HepG2 (cell line): ENCODE measurements around the gene TREX2. TPM values are rescaled to one million over a fixed set of nuclear protein-coding genes. Genes with fewer than 3 reads are reported as not detected.

Experiments used
- ATAC-seq: fragments of 200-7000 bp; cut with Tn5 transposase; 3 replicates; pipeline ENCODE4 v1.9.1; 2020; ENCODE audit warnings: mild to moderate bottlenecking, moderate library complexity
- BruUV-seq: library from RNA; stranded (reverse); fragments of 400-500 nt; replicated peaks from 2 replicates; lab custom pipeline; 2021; lab: Mats Ljungman, UMichigan
- CTCF ChIA-PET: fragments of 300-600 bp; formaldehyde crosslinking; extraction: SDS; loops from one replicate; lab custom pipeline; 2021; ENCODE audit warnings: low total read pairs, inconsistent platforms, low intra/inter-chr PET ratio; lab: Yijun Ruan, JAX
- POLR2A ChIA-PET: fragments of 350-600 bp; sonication (Branson Sonifier 250); formaldehyde crosslinking; loops from one replicate; lab custom pipeline; 2020; ENCODE audit warnings: antibody characterized with exemption, inconsistent platforms; lab: Yijun Ruan, JAX
- DNase-seq: peaks from one replicate; pipeline ENCODE4 v3.0.0-alpha.2; 2015; ENCODE audit warnings: low spot score
- FAIRE-seq: peaks from 3 replicates; lab custom pipeline; 2011; peaks lifted over from hg19 to GRCh38; lab: Jason Lieb, UNC
- H2AFZ ChIP-seq: one replicate; pipeline ENCODE4 v1.6.1; 2011; ENCODE audit warnings: low read length, inconsistent platforms
- H3K27ac ChIP-seq: fragments of 300-600 bp; 3 replicates; pipeline ENCODE4 v1.8.0; 2011; ENCODE audit warnings: mixed run types, mild to moderate bottlenecking, mixed read lengths, low read length, inconsistent platforms; ENCODE audit not compliant: insufficient read depth; ENCODE audit errors: extremely low read length
- H3K27me3 ChIP-seq, 2 experiments: fragments of 200-600 bp in 1 of 2; 2 replicates in 1 of 2; 3 replicates in 1 of 2; pipeline versions ENCODE4 v1.6.0 to v1.8.0; 2011; ENCODE audit warnings: low read length in 2 of 2, mild to moderate bottlenecking in 2 of 2, moderate library complexity in 2 of 2, inconsistent platforms in 1 of 2; ENCODE audit not compliant: insufficient read depth in 2 of 2, control insufficient read depth in 1 of 2
- H3K36me3 ChIP-seq, 2 experiments: fragments of 200-600 bp in 1 of 2; replicated peaks in 1 of 2; 2 replicates in 1 of 2; 3 replicates in 1 of 2; pipeline versions ENCODE4 v1.5.1 to v1.8.0; 2011; ENCODE audit warnings: low read length in 2 of 2, inconsistent platforms in 1 of 2; ENCODE audit not compliant: insufficient read depth in 2 of 2, control insufficient read depth in 1 of 2
- H3K4me1 ChIP-seq: 2 replicates; pipeline ENCODE4 v1.5.1; 2012; ENCODE audit warnings: low read length, inconsistent platforms; ENCODE audit not compliant: insufficient read depth
- H3K4me2 ChIP-seq: 2 replicates; pipeline ENCODE4 v1.6.0; 2011; ENCODE audit warnings: low read depth, low read length, inconsistent platforms
- H3K4me3 ChIP-seq, 3 experiments: fragments of 200-600 bp in 1 of 3; sonication (generic), shearing (Covaris generic) in 1 of 3; replicated peaks in 1 of 3; 2 replicates each; pipeline ENCODE4 v1.5.1; 2011 to 2016; ENCODE audit warnings: low read length in 3 of 3, inconsistent platforms in 2 of 3, low read depth in 2 of 3, mild to moderate bottlenecking in 2 of 3, control low read depth in 1 of 3, mixed read lengths in 1 of 3; ENCODE audit not compliant: insufficient read depth in 1 of 3
- H3K79me2 ChIP-seq: one replicate; pipeline ENCODE4 v1.6.1; 2011; ENCODE audit warnings: low read length, inconsistent platforms; ENCODE audit not compliant: insufficient read depth
- H3K9ac ChIP-seq: 2 replicates; pipeline ENCODE4 v1.6.0; 2011; ENCODE audit warnings: mild to moderate bottlenecking, low read depth, low read length, inconsistent platforms; ENCODE audit not compliant: insufficient read depth
- H3K9me3 ChIP-seq: 2 replicates; pipeline ENCODE4 v1.5.1; 2012; ENCODE audit warnings: mild to moderate bottlenecking, low read length
- H4K20me1 ChIP-seq: 2 replicates; pipeline ENCODE4 v1.6.0; 2011; ENCODE audit warnings: inconsistent platforms, mild to moderate bottlenecking, low read length, moderate library complexity; ENCODE audit not compliant: insufficient read depth
- AFF4 ChIP-seq: sonication (generic); formaldehyde crosslinking; IDR thresholded peaks from 2 replicates; pipeline ENCODE4 v1.4.0; 2020; ENCODE audit warnings: missing genetic modification reagents
- CEBPB ChIP-seq: IDR thresholded peaks from 2 replicates; pipeline ENCODE4 v1.6.1; 2011; ENCODE audit warnings: low read depth, low read length, improper control_type of control experiment, borderline replicate concordance
- DMAP1 ChIP-seq: IDR thresholded peaks from 2 replicates; pipeline ENCODE4 v1.6.1; 2016
- FOXP1 ChIP-seq, 2 experiments: fragments of 450-650 bp in 1 of 2; IDR thresholded peaks; 2 replicates each; pipeline ENCODE4 v1.6.1; 2017 to 2018; ENCODE audit warnings: antibody characterized with exemption in 1 of 2
- JDP2 ChIP-seq: sonication (generic); formaldehyde crosslinking; IDR thresholded peaks from 2 replicates; pipeline ENCODE4 v1.8.1; 2022; ENCODE audit warnings: missing genetic modification reagents, borderline replicate concordance
- KAT8 ChIP-seq: IDR thresholded peaks from 2 replicates; pipeline ENCODE4 v1.6.1; 2016; ENCODE audit warnings: missing genetic modification reagents, missing compliant biosample characterization
- LCORL ChIP-seq, 2 experiments: fragments of 450-650 bp in 1 of 2; sonication (generic) in 1 of 2; formaldehyde crosslinking in 1 of 2; IDR thresholded peaks; 2 replicates each; pipeline versions ENCODE4 v1.5.0 to v1.6.1; 2017 to 2020; ENCODE audit warnings: antibody characterized with exemption in 1 of 2, missing genetic modification reagents in 1 of 2
- POLR2AphosphoS2 ChIP-seq: IDR thresholded peaks from 2 replicates; pipeline ENCODE4 v1.6.1; 2011; ENCODE audit warnings: low read depth, low read length, improper control_type of control experiment
- ZC3H13 ChIP-seq: sonication (generic); formaldehyde crosslinking; IDR thresholded peaks from 2 replicates; pipeline ENCODE4 v1.8.1; 2023; ENCODE audit warnings: mild to moderate bottlenecking, missing genetic modification reagents, moderate library complexity
- ZNF576 ChIP-seq: sonication (generic); formaldehyde crosslinking; IDR thresholded peaks from 2 replicates; pipeline ENCODE4 v1.4.0; 2020; ENCODE audit warnings: mild to moderate bottlenecking, missing genetic modification reagents
- ZSCAN31 ChIP-seq: sonication (generic); formaldehyde crosslinking; IDR thresholded peaks from 2 replicates; pipeline ENCODE4 v1.5.0; 2020; ENCODE audit warnings: low read depth, mild to moderate bottlenecking, missing genetic modification reagents
- WGBS: methylation state at CpG from one replicate; pipeline ENCODE4 v1.1.6; 2017; ENCODE audit warnings: low lambda C conversion rate; 5-methylcytosine and 5-hydroxymethylcytosine counted together
- in situ Hi-C: cut with HindIII; loops from 2 replicates; pipeline ENCODE4 v1.10.0; 2017; ENCODE audit warnings: low pct_unique_long_range_greater_than_20kb; ENCODE audit not compliant: extremely low pct_ligation_motif_present
- intact Hi-C: fragments of 100-400 bp; cut with micrococcal nuclease; formaldehyde crosslinking; loops from one replicate; pipeline ENCODE4 v1.10.0; 2022; ENCODE audit not compliant: unreplicated experiment
- polyA plus RNA-seq, 8 experiments: library from polyadenylated mRNA; depleted of rRNA in 3 of 8; stranded (reverse) in 7 of 8; unstranded in 1 of 8; fragments of >200 nt; fragmentation: Illumina TruSeq in 4 of 8; extraction: Trizol in 4 of 8; gene quantifications; 2 replicates each; pipeline versions ENCODE4 v1.2.1 to v1.2.3, GENCODE V29; 2011 to 2016; ENCODE audit warnings: low read depth in 4 of 8, missing spikeins in 1 of 8, mixed read lengths in 1 of 8; ENCODE audit not compliant: insufficient read depth in 1 of 8
- total RNA-seq, 5 experiments: library from RNA; depleted of rRNA; stranded (reverse); fragments of >200 nt; fragmentation: Illumina TruSeq; extraction: Trizol; gene quantifications; 2 replicates each; pipeline ENCODE4 v1.2.3, GENCODE V29; 2016; ENCODE audit warnings: low read depth in 1 of 5

The TREX2 gene
- total and polyA plus RNA-seq, 2 of the 13 experiments (the other 11 are each of a cell fraction or from before 2014, with no cell fraction given): 0.13 to 0.18 TPM

- H3K27ac ChIP-seq: no peak overlapping the region
- H3K4me1 ChIP-seq: peaks cover 80% of the 10 kb centered on the region
- no peak for DNase-seq
- WGBS: no CpG with 5 or more reads among the region's 11 CpGs
- H3K36me3 ChIP-seq: no peaks in the 10 kb centered on the region
- POLR2A ChIA-PET: interaction anchor here (0.6 to 2.1 kb wide), 2 partner anchors 21 to 75 kb away, joined by 5 to 9 read pairs; partner anchors contain the start of gene HAUS7
- peak overlapping the region in 2 of 3 experiments; percentile 36 to 59; a peak in 3 of 6 replicates for H3K4me3 ChIP-seq
- CTCF ChIA-PET: interaction anchor here (1.1 kb wide), 1 partner anchor 31 kb away, joined by 3 read pairs; no protein-coding TSS in a partner anchor
- intact Hi-C loops (no loop called here), in situ Hi-C loops (no loop called here)
- H3K9ac ChIP-seq: no peak overlapping the region
- no peaks in the 10 kb centered on the region for H4K20me1 ChIP-seq
- FAIRE-seq: no peak
- no peaks in the 10 kb centered on the region for H3K79me2 ChIP-seq
- no TSS peak for BruUV-seq
- ATAC-seq: peak; percentile 37
- 0 out of 5 replicates have a peak, but pooled peaks cover 1 to 6% of the 10 kb centered on the region in 2 experiments for H3K27me3 ChIP-seq
- no peak overlapping the region for H2AFZ ChIP-seq
- peak overlapping the region; percentile 66 for H3K4me2 ChIP-seq
- no peaks in the 10 kb centered on the region for H3K9me3 ChIP-seq
- TF ChIP-seq JDP2 (CRISPR knock-in tag) (no peak), KAT8 (no peak), FOXP1 (IDR thresholded peaks at IDR 0.05) (no peak), FOXP1 (CRISPR knock-in tag; IDR thresholded peaks at IDR 0.05) (no peak), ZNF576 (no peak), AFF4 (CRISPR knock-in tag) (no peak), DMAP1 (CRISPR knock-in tag) (no peak), LCORL (IDR thresholded peaks at IDR 0.05) (no peak), LCORL (CRISPR knock-in tag; IDR thresholded peaks at IDR 0.05) (0 out of 2 replicates have a peak, but pooled peaks have one; percentile 33), CEBPB (no peak), ZC3H13 (CRISPR knock-in tag) (no peak), ZSCAN31 (no peak), POLR2AphosphoS2 (no peak)
Measured at GRCh38 chrX:153491918-153492317, 46.1 kb upstream of the TREX2 start.
